GM19467 (cell line): Measurements from ENCODE around the gene HHIPL1.
"Not testable (repeated sequence)": the region's sequence is repeated elsewhere in the genome, so short reads cannot be mapped to it uniquely, and the experiment has no call there.

Experiments
- ATAC-seq: cut with Tn5 transposase; IDR thresholded peaks from one replicate; pipeline ENCODE4 v1.9.1; 2021; ENCODE audit warnings: mild to moderate bottlenecking, moderate library complexity; ENCODE audit not compliant: unreplicated experiment

Gene HHIPL1

DNA sequence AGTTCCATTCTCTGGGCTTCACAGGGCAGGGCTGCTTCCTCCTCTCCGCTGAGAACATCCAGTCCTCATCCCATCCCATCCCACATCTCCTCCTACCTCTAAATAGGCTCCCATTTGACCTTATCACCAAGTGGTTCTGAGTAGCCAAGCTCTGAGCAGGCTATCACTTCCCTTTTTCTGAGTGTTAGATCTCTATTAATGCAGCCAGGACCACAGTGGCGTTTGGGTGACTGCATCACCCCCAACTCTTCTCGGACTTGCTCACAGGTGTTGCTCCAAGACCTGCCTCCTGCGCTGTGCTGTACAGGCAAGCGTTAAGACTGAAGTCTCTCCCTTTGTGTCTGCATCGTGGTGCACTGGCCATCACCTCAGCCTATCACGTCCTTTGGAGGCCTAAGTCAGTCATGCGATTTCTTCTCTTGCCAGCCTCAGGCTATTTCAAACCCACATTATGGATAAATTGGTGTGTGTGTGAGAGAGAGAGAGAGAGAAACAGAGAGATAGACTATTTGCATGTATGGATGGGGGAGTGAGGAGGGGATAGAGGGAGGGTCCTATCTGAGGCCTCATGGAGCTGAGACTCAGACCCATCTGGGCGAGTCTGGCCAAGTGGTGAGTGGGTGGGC is 12.4 kb upstream of the HHIPL1 start:
- no peak for ATAC-seq

DNA sequence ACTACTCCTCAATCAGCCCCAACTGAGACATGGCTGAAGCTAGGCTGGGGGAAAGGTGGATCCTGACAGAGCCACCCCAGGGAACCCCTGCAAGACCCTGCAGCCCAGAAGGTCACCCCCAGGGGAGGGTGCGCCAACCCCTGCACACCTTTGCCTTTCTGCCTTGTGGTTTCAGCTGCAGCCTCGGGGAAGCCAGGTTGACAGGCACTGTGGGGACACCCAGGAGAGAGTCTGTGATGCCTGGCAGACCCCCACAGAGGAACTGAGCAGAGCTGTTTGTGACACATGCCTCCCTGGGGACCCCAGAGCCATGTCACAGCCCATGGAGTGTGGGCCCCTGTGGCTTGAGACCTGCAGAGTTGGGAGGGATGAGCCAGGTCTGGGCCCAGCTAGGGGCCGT is 11.8 kb upstream of the HHIPL1 start:
- no peak for ATAC-seq

DNA sequence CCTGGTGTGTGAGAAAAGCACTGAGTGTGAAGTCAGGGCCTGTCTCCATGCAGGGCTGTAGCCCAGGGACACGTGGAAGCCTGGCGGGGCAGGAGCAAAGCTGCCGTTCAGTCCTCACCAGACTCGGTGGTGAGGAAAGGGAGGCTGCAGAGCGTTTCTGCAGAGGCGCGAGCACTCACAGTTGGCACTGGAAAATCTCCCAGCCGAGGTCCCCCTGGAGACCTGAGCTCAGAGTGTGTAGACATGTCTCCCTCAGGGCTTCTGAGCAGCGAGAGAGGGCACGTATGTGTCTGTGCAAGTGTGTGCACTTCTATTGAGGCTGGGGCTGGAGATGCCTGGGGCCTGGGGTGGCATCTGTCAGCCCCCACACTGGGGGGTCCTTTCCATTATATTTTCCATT is 11.0 kb upstream of the HHIPL1 start:
- no peak for ATAC-seq

DNA sequence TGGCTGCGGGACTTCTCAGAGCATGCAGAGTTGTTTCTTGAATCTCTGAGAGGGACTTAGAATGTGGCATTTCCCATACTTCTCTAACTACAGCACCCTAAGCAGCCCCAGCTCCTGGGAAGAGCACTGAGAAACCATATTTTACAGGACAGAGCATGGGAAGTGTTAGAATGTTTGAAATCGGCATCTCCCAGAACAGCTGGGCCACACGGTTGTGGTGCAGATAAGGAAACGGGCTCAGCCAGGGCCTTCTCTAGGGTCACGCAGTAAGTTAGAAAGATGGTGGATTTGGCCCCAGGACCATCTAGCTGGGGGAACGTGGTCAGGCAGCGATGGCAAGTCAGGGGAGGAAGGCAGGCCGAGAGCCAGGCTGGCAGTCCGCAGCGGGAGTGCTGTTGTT is 10.5 kb upstream of the HHIPL1 start:
- ATAC-seq = no peak

DNA sequence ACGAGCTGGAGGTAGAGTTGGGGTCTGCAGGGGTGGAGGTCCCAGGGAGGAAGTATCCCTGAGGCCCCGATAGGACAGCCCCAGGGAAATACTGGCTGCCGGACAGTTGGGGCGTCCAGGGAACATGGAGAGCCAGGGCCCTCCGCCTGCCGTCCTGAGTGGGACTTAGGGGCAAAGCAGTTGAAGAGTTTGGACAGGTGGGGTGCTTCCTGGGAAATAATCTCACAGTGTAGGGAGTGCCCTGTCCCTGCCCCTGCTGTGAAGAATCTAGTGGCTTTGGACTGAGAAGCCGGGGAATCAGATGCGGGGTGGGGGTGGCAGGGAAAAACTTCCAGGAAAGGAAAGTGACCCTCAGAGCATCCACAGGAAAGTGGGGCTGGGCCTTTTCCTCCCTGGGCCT is 9.8 kb upstream of the HHIPL1 start:
- ATAC-seq = no peak

DNA sequence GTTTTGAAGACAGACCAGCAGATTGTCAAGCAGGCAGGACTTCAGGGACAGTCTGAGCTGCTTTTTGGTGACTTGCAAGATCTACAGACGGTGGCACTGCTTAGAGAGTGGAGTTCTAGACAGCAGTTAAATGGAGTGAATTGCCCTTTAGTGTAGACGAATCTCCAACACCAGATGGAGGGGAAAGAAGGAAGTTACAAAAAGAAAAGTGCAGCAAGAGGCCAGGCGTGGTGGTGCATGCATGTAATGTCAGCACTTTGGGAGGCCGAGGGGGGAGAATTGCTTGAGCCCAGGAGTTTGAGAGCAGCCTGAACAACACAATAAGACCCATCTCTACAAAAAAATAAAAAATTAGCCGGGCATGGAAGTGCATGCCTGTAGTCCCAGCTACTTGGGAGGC is 8.4 kb upstream of the HHIPL1 start:
- no peak for ATAC-seq

DNA sequence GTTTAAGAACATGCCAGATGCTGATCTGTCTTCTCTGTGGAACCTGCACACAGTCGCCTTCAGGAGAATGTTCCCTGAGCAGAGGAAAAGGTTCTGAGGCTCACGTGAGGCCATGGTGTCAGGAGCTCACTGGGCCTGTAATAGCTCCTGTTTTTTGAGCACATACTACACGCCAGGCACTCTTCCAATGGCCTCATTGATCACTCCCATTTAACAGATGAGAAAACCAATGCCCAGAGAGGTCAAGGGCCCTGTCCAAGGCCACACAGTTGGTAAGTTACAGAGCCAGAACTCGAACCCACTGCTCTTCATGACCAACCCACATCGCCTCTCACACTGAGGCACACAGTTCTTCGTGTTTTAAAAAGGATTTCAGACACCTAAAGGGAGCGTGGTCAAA is 7.3 kb upstream of the HHIPL1 start:
- ATAC-seq = no peak

DNA sequence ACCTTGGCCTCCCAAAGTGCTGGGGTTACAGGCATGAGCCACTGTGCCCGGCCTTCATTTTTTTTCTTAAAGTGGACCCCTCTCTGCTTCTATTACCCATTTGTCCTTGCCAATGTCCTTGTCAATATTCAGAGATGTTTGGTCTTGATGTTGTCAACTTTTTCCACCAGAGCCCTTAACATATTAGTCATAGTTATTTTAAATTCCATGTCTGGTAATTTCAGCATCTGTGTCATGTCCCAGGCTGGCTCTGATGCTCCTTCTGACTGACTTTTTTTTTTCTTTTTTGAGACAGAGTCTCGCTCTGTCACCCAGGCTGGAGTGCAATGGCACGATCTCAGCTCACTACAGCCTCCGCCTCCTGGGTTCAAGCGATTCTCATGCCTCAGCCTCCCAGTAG is 2.2 kb upstream of the HHIPL1 start:
- not testable (repeated sequence) for ATAC-seq

DNA sequence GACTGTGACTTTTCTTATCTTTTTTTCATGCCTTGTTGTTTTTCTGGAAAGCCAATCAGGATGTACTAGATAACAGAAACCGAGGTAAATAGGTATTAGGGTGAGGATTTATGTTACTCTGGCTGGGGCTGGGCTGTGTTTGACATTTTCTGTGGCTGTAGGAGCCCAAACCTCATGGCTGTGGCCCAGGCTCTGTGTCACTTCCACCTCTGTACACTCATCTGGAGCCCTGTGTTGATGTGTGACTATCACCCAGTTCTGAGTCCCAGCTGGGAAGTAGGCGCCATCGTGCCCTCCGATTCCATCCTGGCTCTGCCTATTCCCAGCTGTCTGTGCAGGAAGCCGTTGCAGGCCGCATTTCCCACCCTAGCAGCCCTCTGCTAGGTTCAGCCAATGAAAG is 1.6 kb upstream of the HHIPL1 start:
- ATAC-seq = no peak

DNA sequence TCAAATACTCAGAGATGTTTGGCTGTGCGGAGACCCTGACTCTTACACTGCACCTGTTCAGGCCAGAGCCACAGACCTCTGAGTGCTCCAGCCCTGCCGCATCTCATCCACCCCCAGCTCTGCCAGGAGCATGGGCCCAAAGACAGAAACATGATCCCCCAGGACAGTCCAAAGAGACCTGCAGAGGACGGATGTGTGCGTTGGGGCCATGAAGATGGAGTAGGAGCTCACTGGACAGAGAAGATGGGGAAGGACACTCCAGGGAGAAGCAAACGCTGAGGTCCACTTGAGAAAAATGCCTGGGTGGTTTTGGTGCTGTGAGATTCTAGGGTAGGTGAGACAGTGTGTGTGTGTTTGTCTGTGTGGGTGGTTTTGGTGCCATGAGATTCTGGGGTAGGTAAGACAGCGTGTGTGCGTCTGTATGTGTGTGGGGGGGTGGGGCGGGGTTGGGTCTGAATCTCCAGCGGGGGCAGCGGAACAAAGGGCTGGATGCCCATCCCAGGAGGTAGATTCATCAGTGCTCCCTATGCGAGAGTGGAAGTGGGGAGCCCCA is 818 bp upstream of the HHIPL1 start:
- no peak for ATAC-seq

DNA sequence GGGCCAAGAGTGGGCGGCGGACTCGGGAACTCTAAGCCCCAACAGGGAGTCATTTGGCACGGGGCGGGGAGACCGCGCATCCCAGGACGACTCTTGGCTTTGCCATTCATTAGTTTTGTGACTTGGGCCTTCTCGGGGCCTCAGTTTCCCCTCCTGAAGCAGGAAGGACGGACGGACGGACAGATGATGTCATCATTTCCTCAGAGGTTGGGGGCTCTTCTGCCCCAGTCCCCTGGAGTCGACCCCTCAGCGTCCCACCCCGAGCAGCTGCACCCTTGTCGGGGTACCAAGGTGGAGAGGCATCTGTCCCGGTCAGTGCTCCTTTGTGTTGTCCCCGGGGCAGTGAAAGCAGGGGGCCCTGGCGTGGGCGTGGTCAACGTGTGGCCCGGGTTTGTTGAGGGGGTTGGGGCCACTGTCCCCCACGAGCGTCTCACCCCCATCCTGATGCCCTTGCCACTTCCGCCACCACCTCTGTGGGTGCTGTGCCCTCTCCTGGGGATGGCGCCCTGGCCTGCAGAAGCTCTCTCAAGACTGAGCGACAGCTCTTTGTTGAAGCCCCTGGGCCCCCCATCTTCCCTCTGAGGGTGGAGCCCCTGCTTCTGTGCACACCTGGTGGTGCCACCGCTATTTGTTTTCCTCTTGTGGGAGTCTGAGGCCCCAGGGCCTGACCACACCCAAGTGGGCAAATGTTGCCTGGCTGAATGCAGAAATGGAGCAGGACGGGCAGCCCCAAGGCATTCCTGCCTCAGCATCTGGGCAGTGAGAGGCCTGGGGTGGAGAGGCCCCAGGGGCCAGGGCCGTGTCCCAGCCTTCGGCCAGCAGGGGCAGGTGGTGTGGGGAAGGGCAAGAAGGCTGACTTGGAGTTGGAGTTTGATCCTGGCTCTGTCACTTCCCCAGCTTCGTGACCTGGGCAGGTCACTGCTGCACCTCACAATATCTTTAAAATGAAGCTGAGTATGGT is 896 bp downstream of the HHIPL1 start:
- no peak for ATAC-seq

DNA sequence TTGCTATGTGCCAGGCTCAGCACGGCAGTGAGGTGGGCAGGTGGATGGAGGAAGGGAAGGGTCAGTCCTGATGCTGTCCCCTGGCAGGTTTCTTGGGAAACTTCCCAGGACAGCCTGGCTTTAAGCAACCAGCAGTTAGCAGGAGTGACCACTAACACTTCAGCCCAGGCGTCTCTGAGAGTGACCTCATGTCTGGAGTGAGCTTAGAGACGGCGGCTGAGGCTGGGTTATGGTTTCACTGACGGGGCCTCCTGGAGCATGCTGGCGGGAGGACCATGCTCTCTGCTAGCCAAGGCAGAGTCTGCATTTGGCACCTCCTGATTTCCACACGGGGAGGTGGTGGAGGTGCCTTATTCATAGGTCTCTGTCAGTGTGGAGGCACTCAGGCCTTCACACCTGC is 2.5 kb downstream of the HHIPL1 start:
- ATAC-seq = no peak

DNA sequence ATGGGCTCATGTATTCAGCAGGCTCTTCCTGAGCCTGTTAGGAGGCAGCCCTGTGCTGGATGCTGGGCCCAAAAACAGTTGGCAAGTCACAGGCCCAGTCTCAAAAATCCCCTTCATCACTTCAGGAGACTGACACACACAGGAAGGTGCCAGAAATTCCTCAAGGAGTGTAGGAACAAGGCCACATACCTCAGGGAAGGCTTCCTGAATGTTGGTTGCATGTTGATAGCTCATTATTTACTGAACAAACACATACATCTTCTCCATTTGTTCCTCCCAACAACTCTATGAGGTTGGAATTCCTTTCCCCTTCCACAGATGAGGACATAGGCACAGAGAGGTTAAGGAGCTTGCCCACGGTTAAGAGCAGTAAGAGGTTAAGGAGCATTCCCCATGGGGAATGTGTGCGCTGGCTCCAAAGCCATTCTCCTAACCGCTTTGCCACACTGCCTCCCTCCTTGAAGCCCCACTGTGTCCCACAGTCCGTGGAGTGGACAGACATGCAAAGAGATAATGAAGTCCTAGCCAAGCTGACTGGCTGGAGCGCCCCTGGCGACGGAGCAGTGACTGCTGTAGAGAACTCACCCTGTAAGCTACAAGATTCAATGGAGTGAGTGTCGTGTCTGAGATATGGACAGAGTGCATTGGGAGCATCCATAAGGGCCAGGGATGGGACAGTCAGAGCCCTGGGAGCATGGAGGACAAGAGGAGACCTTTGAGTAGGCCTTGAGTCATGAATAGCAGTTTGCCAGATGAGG is 3.3 kb downstream of the HHIPL1 start:
- no peak for ATAC-seq

DNA sequence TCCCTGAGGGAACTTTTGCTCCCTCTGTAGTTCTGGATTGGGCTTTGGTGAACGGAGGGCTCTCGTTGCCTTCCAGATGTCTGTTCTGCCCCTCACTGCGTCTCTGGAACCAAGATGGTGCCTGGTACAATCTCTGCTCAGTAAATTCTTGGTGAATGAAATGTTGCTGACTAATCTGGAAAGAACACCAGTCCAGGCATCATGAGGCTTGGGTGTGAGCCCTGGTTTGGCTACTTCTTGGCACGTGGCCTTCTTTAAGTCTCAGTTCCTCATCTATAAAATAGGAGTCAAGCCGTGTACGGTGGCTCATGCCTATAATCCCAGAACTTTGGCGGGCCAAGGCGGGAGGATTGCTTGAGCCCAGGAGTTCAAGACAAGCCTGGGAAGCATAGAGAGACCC is 4.3 kb downstream of the HHIPL1 start:
- ATAC-seq = no peak

DNA sequence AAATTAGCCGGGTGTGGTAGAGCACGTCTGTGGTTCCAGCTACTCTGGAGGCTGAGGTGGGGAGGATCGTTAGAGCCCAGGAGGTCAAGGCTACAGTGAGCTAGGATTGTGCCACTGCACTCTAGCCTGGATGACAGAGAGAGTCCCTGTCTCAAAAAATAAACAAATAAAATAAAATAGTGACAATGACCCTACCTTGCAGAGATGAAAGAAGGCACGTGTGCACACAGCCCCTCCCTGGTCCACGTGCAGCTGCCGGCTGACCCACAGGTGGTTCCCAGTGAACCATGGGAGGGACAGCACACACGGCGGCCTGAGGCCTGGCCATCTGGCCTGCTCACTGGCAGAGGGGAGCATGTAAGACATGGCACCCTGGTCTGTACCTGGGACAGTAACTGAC is 4.7 kb downstream of the HHIPL1 start:
- ATAC-seq = no peak

DNA sequence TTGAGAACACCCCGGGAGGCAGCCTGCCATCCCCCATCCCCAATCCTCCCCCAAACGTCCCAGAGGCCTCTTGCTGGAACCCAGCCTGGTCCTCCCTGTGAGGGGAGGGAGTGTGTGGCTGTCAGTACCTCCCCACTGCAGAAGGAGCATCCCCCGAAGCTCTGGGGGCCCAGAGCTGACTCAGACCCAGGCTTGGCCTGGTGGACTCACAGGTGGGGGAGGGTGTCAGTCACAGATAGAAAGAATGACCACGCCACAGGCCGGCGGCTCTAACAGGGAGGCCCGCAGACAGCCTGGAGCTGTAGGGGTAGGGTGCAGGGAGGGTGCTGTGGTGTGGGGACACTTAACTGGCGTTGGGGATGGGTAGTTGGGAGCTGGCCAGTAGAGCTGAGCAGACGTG is 5.3 kb downstream of the HHIPL1 start:
- ATAC-seq = no peak

DNA sequence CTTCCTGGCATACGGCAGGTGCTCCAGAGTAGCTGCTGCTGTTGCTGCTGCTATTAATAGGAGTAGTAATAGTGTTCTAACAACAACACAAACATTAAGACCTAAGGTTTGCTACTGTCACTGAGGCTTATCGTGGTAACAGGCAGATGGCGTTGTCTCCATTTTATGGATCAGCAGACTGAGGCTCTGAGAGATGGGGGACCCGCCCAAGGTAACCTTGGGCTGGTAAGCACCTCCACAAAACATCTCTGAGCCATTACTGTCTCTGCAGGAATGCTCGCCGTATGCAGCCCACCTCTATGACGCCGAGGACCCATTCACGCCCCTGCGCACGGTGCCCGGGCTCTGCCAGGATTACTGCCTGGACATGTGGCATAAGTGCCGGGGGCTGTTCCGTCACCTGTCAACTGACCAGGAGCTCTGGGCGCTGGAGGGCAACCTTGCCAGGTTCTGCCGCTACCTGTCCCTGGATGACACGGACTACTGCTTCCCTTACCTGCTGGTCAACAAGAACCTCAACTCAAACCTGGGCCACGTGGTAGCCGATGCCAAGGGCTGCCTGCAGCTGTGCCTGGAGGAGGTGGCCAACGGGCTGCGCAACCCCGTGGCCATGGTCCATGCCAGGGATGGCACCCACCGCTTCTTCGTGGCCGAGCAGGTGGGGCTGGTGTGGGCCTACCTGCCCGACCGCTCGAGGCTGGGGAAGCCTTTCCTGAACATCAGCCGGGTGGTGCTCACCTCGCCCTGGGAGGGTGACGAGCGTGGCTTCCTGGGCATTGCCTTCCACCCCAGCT is 7.2 kb downstream of the HHIPL1 start:
- ATAC-seq = no peak

DNA sequence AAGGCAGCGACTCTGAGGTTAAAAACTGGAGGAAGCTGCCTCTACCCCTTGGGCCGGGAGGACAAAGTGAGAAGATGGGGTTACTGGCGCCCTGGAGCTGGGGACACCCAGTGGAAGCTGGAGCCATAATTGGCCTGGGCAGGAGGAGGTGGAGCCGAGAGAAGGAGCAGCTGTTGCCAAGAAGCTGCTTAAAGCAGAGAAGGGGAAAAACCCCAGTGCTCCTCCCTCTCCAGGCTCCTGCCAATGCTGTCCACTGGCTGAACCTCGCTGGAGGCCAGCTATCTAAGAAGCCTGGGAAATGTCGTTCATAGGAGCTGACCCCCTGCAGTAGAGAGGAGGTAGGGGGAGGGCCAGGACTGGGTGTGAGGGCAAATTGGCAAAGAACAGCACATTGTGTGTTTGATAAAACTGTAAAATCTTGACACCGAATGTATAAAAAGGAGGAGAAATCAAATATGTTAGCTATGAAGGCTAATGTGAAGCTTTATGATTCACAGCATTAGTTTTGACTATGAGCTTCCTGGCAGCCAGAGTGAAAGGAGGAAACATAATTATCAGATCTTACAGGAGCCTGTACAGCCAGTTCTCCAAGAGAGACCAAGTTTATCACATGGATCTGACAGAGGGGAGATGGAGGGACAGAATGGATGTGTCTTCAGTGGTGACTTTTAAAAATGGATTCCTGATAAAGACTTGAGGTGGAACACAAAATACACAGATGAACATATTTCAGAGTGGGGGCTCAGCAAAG is 9.5 kb downstream of the HHIPL1 start:
- no peak for ATAC-seq

DNA sequence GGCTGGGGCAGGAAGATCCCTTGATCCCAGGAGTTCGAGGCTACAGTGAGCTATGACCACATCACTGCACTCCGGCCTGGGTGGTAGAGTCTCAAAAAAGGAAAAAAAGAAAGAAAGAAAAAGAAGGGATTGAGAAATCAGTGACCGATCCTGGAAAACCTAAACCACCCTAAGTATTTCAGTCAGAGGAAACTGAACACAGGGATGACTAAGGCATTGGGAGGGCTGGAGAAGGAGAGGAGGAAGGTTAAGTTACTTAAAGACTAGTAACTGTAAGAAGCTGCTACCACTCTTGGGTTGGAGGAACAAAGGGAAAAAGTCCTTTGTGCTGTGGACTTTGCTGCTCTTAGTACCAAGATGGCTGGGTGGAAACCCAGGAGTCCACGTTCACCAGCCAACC is 10.6 kb downstream of the HHIPL1 start:
- ATAC-seq = no peak

DNA sequence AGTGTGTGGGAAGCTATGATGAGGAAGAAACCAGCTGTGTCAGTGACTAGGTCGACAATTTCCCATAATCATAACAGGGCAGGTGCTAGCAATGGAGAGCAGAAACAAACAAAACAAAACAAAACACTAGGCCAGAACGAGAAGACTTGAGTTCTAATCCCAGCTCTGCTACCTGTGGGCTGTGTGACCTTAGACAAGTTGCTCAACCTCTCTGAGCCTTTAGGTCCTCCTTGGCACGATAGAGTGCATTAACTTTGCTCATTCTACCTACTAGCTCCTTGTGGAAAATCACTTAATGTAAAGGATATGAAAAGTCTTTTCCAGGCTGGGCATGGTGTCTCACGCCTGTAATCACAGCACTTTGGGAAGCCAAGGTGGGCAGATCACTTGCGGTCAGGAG is 11.2 kb downstream of the HHIPL1 start:
- ATAC-seq = no peak
